GM12892 (cell line): ENCODE data around the gene TP53RK.

Experiments
- POLR2A ChIP-seq: IDR thresholded peaks from 2 replicates; pipeline ENCODE4 v1.6.1; 2011; ENCODE audit warnings: low read depth, low read length, control low read depth
- POLR2AphosphoS5 ChIP-seq: IDR thresholded peaks from 2 replicates; pipeline ENCODE4 v1.6.1; 2011; ENCODE audit warnings: low read depth, low read length, control low read depth
- TAF1 ChIP-seq: IDR thresholded peaks from 2 replicates; pipeline ENCODE4 v1.6.1; 2011; ENCODE audit warnings: low read depth, mild to moderate bottlenecking, control low read depth, low read length, borderline replicate concordance

- TF ChIP-seq POLR2A (no peak), POLR2AphosphoS5 (no peak), TAF1 (no peak)
These were observed 26.1 kb upstream of the TP53RK start for GRCh38 chr20:46715292-46715756.
